Muscle layer of colon (tissue), 2 donors: ENCODE results near the gene KCNQ1.

Source experiments
- H3K27ac ChIP-seq: one replicate; pipeline ENCODE4 v1.7.0; 2013; ENCODE audit warnings: low read depth, mild to moderate bottlenecking, low read length, moderate library complexity
- H3K27me3 ChIP-seq, 2 donors: one replicate each; pipeline ENCODE4 v1.7.0; 2013; ENCODE audit warnings: low read length in 2 of 2, mild to moderate bottlenecking in 2 of 2; ENCODE audit not compliant: insufficient read depth in 2 of 2, control insufficient read depth in 1 of 2
- H3K36me3 ChIP-seq: one replicate; pipeline ENCODE4 v1.7.0; 2013; ENCODE audit warnings: mild to moderate bottlenecking, low read length; ENCODE audit not compliant: insufficient read depth
- H3K4me1 ChIP-seq: one replicate; pipeline ENCODE4 v1.7.0; 2013; ENCODE audit warnings: mild to moderate bottlenecking, low read length; ENCODE audit not compliant: insufficient read depth
- H3K4me3 ChIP-seq, 2 donors: one replicate each; pipeline ENCODE4 v1.7.0; 2013; ENCODE audit warnings: low read length in 2 of 2, low read depth in 1 of 2, mild to moderate bottlenecking in 1 of 2, moderate library complexity in 1 of 2
- H3K9ac ChIP-seq: one replicate; pipeline ENCODE4 v1.7.0; 2013; ENCODE audit warnings: low read length
- H3K9me3 ChIP-seq: one replicate; pipeline ENCODE4 v1.7.0; 2013; ENCODE audit warnings: mild to moderate bottlenecking, low read length
- donor health status: abdominal sarcoma.
- donor health status: Adenocarcinoma of cecum.

KCNQ1 gene

GRCh38 chr11:2762031-2762380, 317.2 kb downstream of the KCNQ1 start:
- H3K36me3 ChIP-seq: no peaks in the 10 kb centered on the region

GRCh38 chr11:2762451-2762850, 317.6 kb downstream of the KCNQ1 start:
- Histone ChIP-seq H3K4me1 (no peaks in the 10 kb centered on the region), H3K27me3 (no peaks in the 10 kb centered on the region), H3K9me3 (no peaks in the 10 kb centered on the region), H3K27ac (no peak overlapping the region), H3K4me3 (no peak overlapping the region), H3K36me3 (no peaks in the 10 kb centered on the region), H3K9ac (no peak overlapping the region)

More at GRCh38 chr11:2762031-2762380, 317.2 kb downstream of the KCNQ1 start:
- Histone ChIP-seq H3K4me3 (no peak overlapping the region), H3K9me3 (no peaks in the 10 kb centered on the region), H3K27me3 (no peaks in the 10 kb centered on the region), H3K27ac (no peak overlapping the region), H3K4me1 (no peaks in the 10 kb centered on the region), H3K9ac (no peak overlapping the region)

DNA sequence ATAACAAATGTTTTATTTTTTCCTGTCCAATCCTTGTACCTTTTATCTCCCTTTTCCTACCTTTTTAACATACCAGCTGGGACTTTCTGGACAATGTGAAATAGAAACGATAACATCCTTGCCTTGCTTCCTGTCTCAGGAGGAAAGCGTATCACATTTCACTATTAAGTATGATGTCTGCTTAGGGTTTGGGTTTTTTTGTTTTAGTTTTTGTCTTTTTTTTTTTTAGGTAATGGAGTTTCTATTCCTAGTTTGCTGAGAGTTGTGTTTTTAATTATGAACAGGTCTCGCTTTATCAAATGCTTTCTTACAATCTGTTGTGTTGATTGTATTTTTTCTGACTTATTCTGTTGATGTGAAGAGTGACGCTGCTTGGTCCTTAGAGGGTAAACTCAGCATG, 319.2 kb downstream of the KCNQ1 start:
- no peaks in the 10 kb centered on the region for H3K27me3 ChIP-seq
- no peaks in the 10 kb centered on the region for H3K9me3 ChIP-seq
- no peak overlapping the region for H3K27ac ChIP-seq
- no peaks in the 10 kb centered on the region for H3K36me3 ChIP-seq
- no peak overlapping the region for H3K9ac ChIP-seq
- H3K4me1 ChIP-seq: no peaks in the 10 kb centered on the region
- H3K4me3 ChIP-seq: no peak overlapping the region

GRCh38 chr11:2765491-2765890, 320.7 kb downstream of the KCNQ1 start:
- Histone ChIP-seq H3K27me3 (no peaks in the 10 kb centered on the region), H3K27ac (no peak overlapping the region), H3K9me3 (no peaks in the 10 kb centered on the region), H3K4me1 (no peaks in the 10 kb centered on the region), H3K4me3 (no peak overlapping the region), H3K9ac (no peak overlapping the region), H3K36me3 (no peaks in the 10 kb centered on the region)

DNA sequence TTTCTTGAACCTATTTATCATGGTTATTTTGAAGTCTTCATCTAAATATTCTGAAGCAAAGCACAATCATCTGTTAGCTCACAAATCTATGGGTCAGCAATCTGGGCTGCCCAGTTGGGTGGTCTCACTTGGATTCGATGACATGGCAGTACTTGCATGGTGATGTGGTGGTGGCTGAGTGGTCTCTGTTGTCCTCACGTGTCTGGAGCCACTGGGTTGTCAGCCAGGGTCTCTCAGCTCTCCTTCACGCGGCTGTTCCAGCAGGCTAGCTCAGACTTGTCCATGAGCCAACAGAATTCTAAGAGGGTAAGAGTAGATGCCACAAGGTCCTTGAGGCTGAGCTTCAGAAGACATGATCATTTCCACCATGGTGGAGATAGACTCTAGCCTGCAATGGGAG, 321.4 kb downstream of the KCNQ1 start:
- Histone ChIP-seq H3K9me3 (no peaks in the 10 kb centered on the region), H3K4me3 (no peak overlapping the region), H3K27ac (no peak overlapping the region), H3K4me1 (no peaks in the 10 kb centered on the region), H3K36me3 (no peaks in the 10 kb centered on the region), H3K27me3 (no peaks in the 10 kb centered on the region), H3K9ac (no peak overlapping the region)

- Histone ChIP-seq H3K9ac (no peak overlapping the region), H3K27ac (no peak overlapping the region), H3K4me3 (no peak overlapping the region), H3K27me3 (no peaks in the 10 kb centered on the region), H3K4me1 (no peaks in the 10 kb centered on the region), H3K9me3 (no peaks in the 10 kb centered on the region), H3K36me3 (no peaks in the 10 kb centered on the region)
These were observed 322.3 kb downstream of the KCNQ1 start for GRCh38 chr11:2767071-2767470.

- H3K27ac ChIP-seq: no peak overlapping the region
- no peak overlapping the region for H3K4me3 ChIP-seq
- H3K36me3 ChIP-seq: no peaks in the 10 kb centered on the region
- no peaks in the 10 kb centered on the region for H3K4me1 ChIP-seq
- no peaks in the 10 kb centered on the region for H3K27me3 ChIP-seq
- H3K9me3 ChIP-seq: no peaks in the 10 kb centered on the region
- H3K9ac ChIP-seq: no peak overlapping the region
These were observed 323.0 kb downstream of the KCNQ1 start for GRCh38 chr11:2767801-2768200.

DNA sequence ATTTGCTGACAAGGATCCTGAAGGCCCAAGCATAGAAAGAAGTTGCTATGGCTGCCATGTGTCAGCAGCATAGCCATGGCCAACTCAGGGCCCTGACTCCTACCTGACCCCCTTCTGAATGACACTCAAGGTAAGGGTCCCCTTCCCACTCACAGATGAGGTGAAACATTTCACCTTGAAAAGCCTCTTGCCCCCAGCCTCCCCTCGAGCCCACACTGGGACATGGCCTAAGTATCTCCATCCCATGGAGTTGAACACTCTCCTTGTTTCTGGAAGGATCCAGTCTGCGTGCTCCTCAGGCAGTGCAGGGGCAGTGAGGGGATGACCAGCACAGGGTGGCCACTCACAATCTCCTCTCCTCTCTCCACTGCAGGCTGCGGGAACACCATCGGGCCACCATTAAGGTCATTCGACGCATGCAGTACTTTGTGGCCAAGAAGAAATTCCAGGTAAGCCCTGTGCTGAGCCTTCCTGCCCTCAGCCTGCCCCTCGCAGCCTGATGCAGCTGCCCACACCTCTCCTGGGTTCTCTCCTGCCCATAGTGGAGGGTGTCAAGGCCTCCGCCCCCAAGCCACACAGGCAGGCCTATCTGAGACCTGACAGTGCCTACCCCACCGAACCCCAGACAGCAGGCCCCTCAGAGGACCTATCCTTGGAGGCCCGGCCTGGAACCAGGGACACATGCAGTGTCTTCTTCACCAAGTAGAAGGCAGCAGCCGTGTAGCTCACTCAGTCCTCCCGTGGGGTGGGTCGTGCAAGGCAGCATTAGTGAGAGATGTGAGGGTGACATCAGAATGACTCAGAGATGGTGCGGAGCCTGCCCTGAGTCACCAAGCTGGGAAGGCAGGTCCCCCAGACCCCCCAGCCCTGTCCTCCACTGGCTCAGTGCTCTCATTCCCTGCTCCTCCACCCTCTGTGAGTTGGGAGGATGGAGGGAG, 323.9 kb downstream of the KCNQ1 start:
- Histone ChIP-seq H3K36me3 (no peaks in the 10 kb centered on the region), H3K4me3 (no peak overlapping the region), H3K27ac (no peak overlapping the region), H3K9ac (no peak overlapping the region), H3K4me1 (no peaks in the 10 kb centered on the region), H3K9me3 (no peaks in the 10 kb centered on the region), H3K27me3 (no peaks in the 10 kb centered on the region)

GRCh38 chr11:2769409-2770095, 324.7 kb downstream of the KCNQ1 start:
- H3K4me1 ChIP-seq: no peaks in the 10 kb centered on the region
- H3K9me3 ChIP-seq: no peaks in the 10 kb centered on the region
- no peak overlapping the region for H3K27ac ChIP-seq
- H3K36me3 ChIP-seq: no peaks in the 10 kb centered on the region
- no peaks in the 10 kb centered on the region for H3K27me3 ChIP-seq
- no peak overlapping the region for H3K9ac ChIP-seq
- H3K4me3 ChIP-seq: no peak overlapping the region

GRCh38 chr11:2770096-2770751, 325.4 kb downstream of the KCNQ1 start:
- no peak overlapping the region for H3K4me3 ChIP-seq
- no peaks in the 10 kb centered on the region for H3K36me3 ChIP-seq
- no peak overlapping the region for H3K9ac ChIP-seq
- no peak overlapping the region for H3K27ac ChIP-seq
- no peaks in the 10 kb centered on the region for H3K27me3 ChIP-seq
- H3K9me3 ChIP-seq: no peaks in the 10 kb centered on the region
- H3K4me1 ChIP-seq: no peaks in the 10 kb centered on the region

GRCh38 chr11:2770761-2771301, 326.0 kb downstream of the KCNQ1 start:
- no peaks in the 10 kb centered on the region for H3K36me3 ChIP-seq
- no peaks in the 10 kb centered on the region for H3K9me3 ChIP-seq
- no peak overlapping the region for H3K4me3 ChIP-seq
- H3K9ac ChIP-seq: no peak overlapping the region
- no peaks in the 10 kb centered on the region for H3K4me1 ChIP-seq
- H3K27ac ChIP-seq: no peak overlapping the region
- no peaks in the 10 kb centered on the region for H3K27me3 ChIP-seq
